Tibial nerve (tissue), 4 donors: ENCODE measurements around the gene ZBED4. TPM values are rescaled to one million over a fixed set of nuclear protein-coding genes. Genes with fewer than 3 reads are reported as not detected.

Experiments
- DNase-seq, 2 donors: peaks; one replicate each; pipeline ENCODE4 v3.0.0-alpha.2; 2019; ENCODE audit warnings: low spot score in 2 of 2
- H3K27ac ChIP-seq, 4 donors: fragments of 200-600 bp; sonication (generic) in 3 of 4; one replicate each; pipeline ENCODE4 v1.5.1; 2017 to 2019; ENCODE audit warnings: mild to moderate bottlenecking in 1 of 4
- H3K27me3 ChIP-seq, 2 donors: fragments of 200-600 bp; sonication (generic) in 1 of 2; one replicate each; pipeline versions ENCODE4 v1.5.1 to v1.6.0; 2017 to 2019
- H3K36me3 ChIP-seq, 3 donors: fragments of 200-600 bp; sonication (generic); one replicate each; pipeline ENCODE4 v1.5.1; 2018 to 2019
- H3K4me1 ChIP-seq, 4 donors: fragments of 200-600 bp; sonication (generic) in 3 of 4; one replicate each; pipeline ENCODE4 v1.5.1; 2017 to 2019
- H3K4me3 ChIP-seq, 4 donors: fragments of 200-600 bp; sonication (generic) in 3 of 4; one replicate each; pipeline ENCODE4 v1.5.1; 2017 to 2019; ENCODE audit warnings: mild to moderate bottlenecking in 1 of 4, moderate library complexity in 1 of 4
- H3K9me3 ChIP-seq, 4 donors: fragments of 200-600 bp; sonication (generic) in 3 of 4; one replicate each; pipeline ENCODE4 v1.5.1; 2017 to 2019
- EP300 ChIP-seq, 2 donors: sonication (generic); formaldehyde crosslinking; IDR thresholded peaks; one replicate each; pipeline ENCODE4 v1.6.1; 2017; ENCODE audit warnings: antibody characterized with exemption in 2 of 2, mild to moderate bottlenecking in 1 of 2
- POLR2A ChIP-seq, 2 donors: fragments of 450-650 bp; IDR thresholded peaks; one replicate each; pipeline ENCODE4 v1.6.1; 2017; ENCODE audit warnings: antibody characterized with exemption in 2 of 2, mild to moderate bottlenecking in 2 of 2, moderate library complexity in 2 of 2
- WGBS, 2 donors: methylation state at CpG; one replicate each; pipeline ENCODE4 v1.1.5; 2018; 5-methylcytosine and 5-hydroxymethylcytosine counted together
- total RNA-seq, 4 donors: library from RNA; depleted of rRNA; stranded (reverse); fragments of >200 nt; gene quantifications; one replicate each; pipeline ENCODE4 v1.1.0, GENCODE V29; 2016
- TF ChIP-seq, protein P1 (sequence below), 5 experiments: fragments of 200-600 bp in 3 of 5; fragments of 450-650 bp in 2 of 5; sonication (generic) in 3 of 5; IDR thresholded peaks; one replicate each; pipeline ENCODE4 v1.5.1; 2016 to 2019; ENCODE audit warnings: antibody characterized with exemption in 5 of 5, mild to moderate bottlenecking in 3 of 5, moderate library complexity in 2 of 5

ZBED4 gene
- total RNA-seq, 4 donors from 2014 or later = 5.9 to 12.3 (median 7.3) TPM

DNA sequence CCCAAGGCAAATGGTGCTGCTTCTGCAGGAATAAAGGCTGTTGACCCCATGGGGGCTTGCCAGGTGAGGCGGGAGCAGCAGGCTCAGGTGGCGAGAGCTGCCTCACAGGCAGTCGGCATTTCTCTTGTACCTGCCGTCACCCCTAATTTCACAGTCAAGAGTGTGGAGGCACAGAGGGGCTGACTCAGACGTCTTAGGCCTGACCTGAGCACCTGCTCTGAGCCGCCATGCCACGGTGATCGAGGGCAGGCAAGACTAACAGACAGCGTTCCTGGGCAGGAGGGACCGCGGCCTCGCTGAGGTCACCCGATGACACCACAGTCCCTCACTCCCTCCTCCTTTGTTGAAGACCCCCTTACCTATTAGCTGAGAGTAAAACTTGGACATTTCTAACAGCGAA lies 59.4 kb downstream of the ZBED4 start:
- H3K36me3 ChIP-seq = peaks cover 0 to 65% (median 6%) of the 10 kb centered on the region in 3 donors
- no peak overlapping the region for H3K27ac ChIP-seq
- H3K4me3 ChIP-seq = no peak overlapping the region
- 91 to 94% methylated on average over 12 to 14 of the region's 14 CpGs for WGBS, 2 donors
- no peak for DNase-seq
- TF ChIP-seq POLR2A (IDR thresholded peaks at IDR 0.05) = no peak
- TF ChIP-seq, protein P1, sequence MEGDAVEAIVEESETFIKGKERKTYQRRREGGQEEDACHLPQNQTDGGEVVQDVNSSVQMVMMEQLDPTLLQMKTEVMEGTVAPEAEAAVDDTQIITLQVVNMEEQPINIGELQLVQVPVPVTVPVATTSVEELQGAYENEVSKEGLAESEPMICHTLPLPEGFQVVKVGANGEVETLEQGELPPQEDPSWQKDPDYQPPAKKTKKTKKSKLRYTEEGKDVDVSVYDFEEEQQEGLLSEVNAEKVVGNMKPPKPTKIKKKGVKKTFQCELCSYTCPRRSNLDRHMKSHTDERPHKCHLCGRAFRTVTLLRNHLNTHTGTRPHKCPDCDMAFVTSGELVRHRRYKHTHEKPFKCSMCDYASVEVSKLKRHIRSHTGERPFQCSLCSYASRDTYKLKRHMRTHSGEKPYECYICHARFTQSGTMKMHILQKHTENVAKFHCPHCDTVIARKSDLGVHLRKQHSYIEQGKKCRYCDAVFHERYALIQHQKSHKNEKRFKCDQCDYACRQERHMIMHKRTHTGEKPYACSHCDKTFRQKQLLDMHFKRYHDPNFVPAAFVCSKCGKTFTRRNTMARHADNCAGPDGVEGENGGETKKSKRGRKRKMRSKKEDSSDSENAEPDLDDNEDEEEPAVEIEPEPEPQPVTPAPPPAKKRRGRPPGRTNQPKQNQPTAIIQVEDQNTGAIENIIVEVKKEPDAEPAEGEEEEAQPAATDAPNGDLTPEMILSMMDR (IDR thresholded peaks at IDR 0.05) = no peak
- TF ChIP-seq EP300 (IDR thresholded peaks at IDR 0.05) = no peak
- H3K4me1 ChIP-seq = peaks cover 0 to 13% (median 0%) of the 10 kb centered on the region in 4 donors
- no peaks in the 10 kb centered on the region for H3K9me3 ChIP-seq
- H3K27me3 ChIP-seq = no peaks in the 10 kb centered on the region

DNA sequence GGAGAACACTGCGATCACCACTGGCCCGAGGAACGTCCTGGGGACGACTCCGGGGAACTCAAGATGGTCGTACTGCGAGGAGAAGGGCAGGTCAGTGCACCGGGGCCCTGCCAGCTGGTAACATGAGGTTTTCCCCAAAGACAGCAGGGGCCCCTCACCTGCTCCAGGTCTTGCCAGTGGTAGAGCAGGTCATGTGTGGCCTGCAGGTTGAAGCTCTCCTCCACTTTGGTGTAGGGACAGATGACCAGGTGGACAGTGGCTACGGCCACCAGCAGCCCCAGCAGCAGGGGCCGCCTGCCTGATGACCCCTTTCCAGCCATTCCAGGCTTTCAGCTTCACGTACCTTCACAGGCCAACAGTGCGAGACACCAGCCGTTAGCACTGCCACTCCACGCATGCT lies 59.8 kb downstream of the ZBED4 start:
- WGBS, 2 donors = 93 to 97% methylated on average over 14 of the region's 14 CpGs
- Histone ChIP-seq H3K4me3 (no peak overlapping the region), H3K27me3 (no peaks in the 10 kb centered on the region), H3K4me1 (peaks cover 0 to 13% (median 0%) of the 10 kb centered on the region in 4 donors), H3K9me3 (no peaks in the 10 kb centered on the region), H3K36me3 (peaks cover 0 to 63% (median 6%) of the 10 kb centered on the region in 3 donors), H3K27ac (no peak overlapping the region)
- DNase-seq = no peak
- TF ChIP-seq, protein P1 (IDR thresholded peaks at IDR 0.05) = no peak
- no peak for TF ChIP-seq EP300 (IDR thresholded peaks at IDR 0.05)
- TF ChIP-seq POLR2A (IDR thresholded peaks at IDR 0.05) = no peak

DNA sequence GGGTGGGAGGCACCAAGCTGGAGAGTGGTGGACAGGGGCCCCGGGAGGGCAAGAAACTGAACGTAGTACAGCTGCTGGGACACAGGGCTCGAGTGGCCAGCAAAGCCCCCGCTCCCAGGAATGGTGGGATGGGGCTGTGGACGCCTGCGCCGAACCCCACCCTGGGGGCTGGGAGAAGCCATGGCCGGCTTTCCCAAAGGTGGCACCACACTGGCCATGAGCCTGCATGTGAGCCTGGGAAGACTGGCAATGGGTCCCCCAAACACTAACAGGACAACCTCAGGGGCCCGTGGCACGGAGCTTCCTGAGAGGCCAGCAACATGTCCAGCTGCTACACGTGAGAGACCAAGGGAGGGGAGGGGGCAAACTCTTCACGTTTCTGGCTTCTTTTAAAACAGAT lies 60.6 kb downstream of the ZBED4 start:
- WGBS, 2 donors = 88 to 89% methylated on average over 12 of the region's 12 CpGs
- Histone ChIP-seq H3K4me3 (no peak overlapping the region), H3K9me3 (no peaks in the 10 kb centered on the region), H3K27ac (no peak overlapping the region), H3K36me3 (peaks cover 0 to 55% (median 6%) of the 10 kb centered on the region in 3 donors), H3K27me3 (no peaks in the 10 kb centered on the region), H3K4me1 (peaks cover 0 to 19% (median 5%) of the 10 kb centered on the region in 4 donors)
- no peak for TF ChIP-seq POLR2A (IDR thresholded peaks at IDR 0.05)
- no peak for TF ChIP-seq EP300 (IDR thresholded peaks at IDR 0.05)
- TF ChIP-seq, protein P1 (IDR thresholded peaks at IDR 0.05) = no peak
- no peak for DNase-seq

DNA sequence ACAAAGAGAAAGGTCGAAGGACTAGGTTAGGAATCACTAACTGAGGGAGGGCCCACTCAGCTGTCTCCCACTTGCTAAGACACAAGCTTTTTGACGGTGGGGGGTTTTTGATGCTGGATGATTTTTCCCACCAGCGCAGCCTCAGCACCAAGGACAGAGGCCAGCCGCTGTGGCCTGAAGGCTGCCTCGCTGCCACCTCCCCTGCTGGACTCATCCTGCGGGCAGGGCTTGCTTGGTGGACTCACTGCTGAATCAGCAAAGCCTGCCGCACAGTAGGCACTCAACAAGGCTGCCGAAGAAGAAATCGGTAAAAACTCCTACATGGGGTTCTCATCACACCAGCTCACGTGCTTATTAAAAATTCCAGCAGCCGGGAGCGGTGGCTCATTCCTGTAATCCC lies 62.0 kb downstream of the ZBED4 start:
- H3K36me3 ChIP-seq = peaks cover 0 to 50% (median 6%) of the 10 kb centered on the region in 3 donors
- 77 to 85% methylated on average over 12 of the region's 12 CpGs for WGBS, 2 donors
- TF ChIP-seq EP300 (IDR thresholded peaks at IDR 0.05) (no peak), POLR2A (IDR thresholded peaks at IDR 0.05) (no peak)
- TF ChIP-seq, protein P1 (IDR thresholded peaks at IDR 0.05) = no peak
- no peaks in the 10 kb centered on the region for H3K9me3 ChIP-seq
- DNase-seq = no peak
- H3K4me3 ChIP-seq = no peak overlapping the region
- no peaks in the 10 kb centered on the region for H3K27me3 ChIP-seq
- peaks cover 0 to 30% (median 9%) of the 10 kb centered on the region in 4 donors for H3K4me1 ChIP-seq
- H3K27ac ChIP-seq = no peak overlapping the region

DNA sequence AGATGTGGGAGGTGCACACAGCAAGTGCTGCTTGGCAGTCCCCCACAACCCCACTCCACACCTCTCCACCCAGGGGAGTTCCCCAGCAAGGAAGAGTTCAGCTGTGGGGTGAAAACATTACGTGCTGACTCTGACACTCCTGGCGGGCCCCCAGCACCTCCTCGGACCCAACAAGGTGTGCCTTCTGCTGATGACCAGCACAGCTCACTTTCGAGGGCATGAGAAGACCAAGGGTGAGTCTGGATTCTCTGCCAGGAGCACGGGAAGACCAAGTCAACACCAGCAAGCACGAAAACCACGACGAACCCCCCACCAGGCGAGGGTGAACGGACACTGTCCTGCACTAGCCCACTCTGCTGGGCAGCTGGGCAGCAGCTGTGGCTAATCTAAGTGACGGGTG lies 63.2 kb downstream of the ZBED4 start:
- 88 to 90% methylated on average over 11 of the region's 11 CpGs for WGBS, 2 donors
- no peaks in the 10 kb centered on the region for H3K27me3 ChIP-seq
- no peak overlapping the region for H3K4me3 ChIP-seq
- TF ChIP-seq EP300 (IDR thresholded peaks at IDR 0.05) = no peak
- peaks cover 0 to 30% (median 9%) of the 10 kb centered on the region in 4 donors for H3K4me1 ChIP-seq
- no peaks in the 10 kb centered on the region for H3K9me3 ChIP-seq
- DNase-seq = no peak
- no peak overlapping the region for H3K27ac ChIP-seq
- peaks cover 0 to 50% (median 6%) of the 10 kb centered on the region in 3 donors for H3K36me3 ChIP-seq
